Natural killer cell (primary cell): ENCODE data around the gene CD58. TPM values are rescaled to one million over a fixed set of nuclear protein-coding genes. Genes with fewer than 3 reads are reported as not detected.

ENCODE experiments used
- ATAC-seq, 3 donors: fragments of 150-1000 bp in 2 of 3; fragments of 200-7000 bp in 1 of 3; cut with Tn5 transposase; 1 replicate in 1 of 3; 2 replicates in 2 of 3; pipeline ENCODE4 v1.10.0; 2021; ENCODE audit warnings: mild to moderate bottlenecking in 2 of 3, moderate library complexity in 2 of 3
- DNase-seq, 2 donors: peaks; one replicate each; pipeline versions ENCODE4 v3.0.0 to v3.0.0-alpha.2; 2013 to 2021; ENCODE audit warnings: mixed read lengths in 1 of 2
- H3K27ac ChIP-seq: one replicate; pipeline ENCODE4 v1.5.1; 2013; ENCODE audit warnings: mild to moderate bottlenecking, low read length
- H3K27me3 ChIP-seq: one replicate; pipeline ENCODE4 v1.6.1; 2013; ENCODE audit warnings: low read length; ENCODE audit not compliant: control insufficient read depth, insufficient read depth
- H3K36me3 ChIP-seq: one replicate; pipeline ENCODE4 v1.6.1; 2013; ENCODE audit warnings: low read length; ENCODE audit not compliant: control insufficient read depth, insufficient read depth
- H3K4me1 ChIP-seq: one replicate; pipeline ENCODE4 v1.6.1; 2013; ENCODE audit warnings: low read length; ENCODE audit not compliant: control insufficient read depth, insufficient read depth
- H3K4me3 ChIP-seq: one replicate; pipeline ENCODE4 v1.5.1; 2013; ENCODE audit warnings: low read length
- H3K9me3 ChIP-seq: one replicate; pipeline ENCODE4 v1.6.1; 2013; ENCODE audit warnings: low read length; ENCODE audit not compliant: control insufficient read depth, insufficient read depth
- H3K27ac Mint-ChIP-seq, 2 donors: one replicate each; pipeline ENCODE4 v1.8.0; 2022; ENCODE audit warnings: mild to moderate bottlenecking in 2 of 2, mixed read lengths in 2 of 2, moderate library complexity in 1 of 2
- H3K27me3 Mint-ChIP-seq, 2 donors: one replicate each; pipeline ENCODE4 v1.8.0; 2022; ENCODE audit warnings: low read depth in 2 of 2, mixed read lengths in 2 of 2
- H3K36me3 Mint-ChIP-seq: one replicate; pipeline ENCODE4 v1.8.0; 2022; ENCODE audit warnings: mixed read lengths
- H3K4me1 Mint-ChIP-seq, 2 donors: one replicate each; pipeline ENCODE4 v1.8.0; 2022; ENCODE audit warnings: mixed read lengths in 2 of 2
- H3K4me3 Mint-ChIP-seq: one replicate; pipeline ENCODE4 v1.8.0; 2022; ENCODE audit warnings: mild to moderate bottlenecking, moderate library complexity, mixed read lengths
- H3K9me3 Mint-ChIP-seq, 2 donors: one replicate each; pipeline ENCODE4 v1.8.0; 2022; ENCODE audit warnings: mixed read lengths in 2 of 2
- CTCF ChIP-seq: fragments of 200-600 bp; IDR thresholded peaks from one replicate; pipeline ENCODE4 v1.8.0; 2022; ENCODE audit warnings: antibody characterized with exemption
- WGBS: methylation state at CpG from one replicate; pipeline ENCODE4 v1.1.7; 2013; ENCODE audit warnings: missing lambda C conversion rate; ENCODE audit not compliant: insufficient coverage; 5-methylcytosine and 5-hydroxymethylcytosine counted together
- intact Hi-C: fragments of 100-400 bp; cut with micrococcal nuclease; formaldehyde crosslinking; loops from one replicate; pipeline ENCODE4 v1.14.2; 2022
- total RNA-seq, 4 donors: library from RNA; stranded (reverse); fragments of 120-200 nt in 1 of 4; gene quantifications; one replicate each; pipeline versions ENCODE4 v1.2.3 to v1.2.4, GENCODE V29; 2013 to 2022

Gene CD58
- total RNA-seq, 3 donors from 2014 or later (not counting 1 experiment from before 2014, with no cell fraction given) = 27.4 to 34.0 (median 28.6) TPM

- 96% methylated on average over 3 of the region's 3 CpGs for WGBS
- TF ChIP-seq CTCF = no peak
- no peaks in the 10 kb centered on the region for H3K4me1 ChIP-seq
- ATAC-seq (no peak), DNase-seq (no peak)
- Mint-ChIP-seq H3K4me3 (no peak overlapping the region), H3K27ac (no peak overlapping the region), H3K9me3 (no peaks in the 10 kb centered on the region), H3K36me3 (peaks cover 39% of the 10 kb centered on the region), H3K27me3 (no peaks in the 10 kb centered on the region), H3K4me1 (peaks cover 0 to 31% of the 10 kb centered on the region in 2 donors)
- H3K9me3 ChIP-seq = no peaks in the 10 kb centered on the region
- intact Hi-C loops = no loop called here
- no peaks in the 10 kb centered on the region for H3K27me3 ChIP-seq
- H3K27ac ChIP-seq = no peak overlapping the region
- no peak overlapping the region for H3K4me3 ChIP-seq
- peaks cover 23% of the 10 kb centered on the region for H3K36me3 ChIP-seq
Observed at GRCh38 chr1:116529199-116529631, 41.6 kb downstream of the CD58 start.

GRCh38 chr1:116528329-116529083 lies 42.3 kb downstream of the CD58 start:
- Mint-ChIP-seq H3K27me3 (no peaks in the 10 kb centered on the region), H3K27ac (no peak overlapping the region), H3K9me3 (no peaks in the 10 kb centered on the region), H3K4me3 (no peak overlapping the region), H3K4me1 (peaks cover 0 to 25% of the 10 kb centered on the region in 2 donors), H3K36me3 (peaks cover 32% of the 10 kb centered on the region)
- Histone ChIP-seq H3K9me3 (no peaks in the 10 kb centered on the region), H3K27ac (no peak overlapping the region), H3K4me3 (no peak overlapping the region), H3K4me1 (no peaks in the 10 kb centered on the region), H3K36me3 (peaks cover 22% of the 10 kb centered on the region), H3K27me3 (no peaks in the 10 kb centered on the region)
- no peak for ATAC-seq
- 100% methylated on average over 1 of the region's 1 CpG for WGBS
- DNase-seq = no peak
- no peak for TF ChIP-seq CTCF
- intact Hi-C loops = no loop called here

GRCh38 chr1:116525440-116525839 lies 45.4 kb downstream of the CD58 start:
- no peak overlapping the region for H3K27ac ChIP-seq
- peaks cover 13% of the 10 kb centered on the region for H3K36me3 ChIP-seq
- H3K9me3 ChIP-seq = no peaks in the 10 kb centered on the region
- 90% methylated on average over 2 of the region's 2 CpGs for WGBS
- no peak overlapping the region for H3K4me3 ChIP-seq
- Mint-ChIP-seq H3K27me3 (no peaks in the 10 kb centered on the region), H3K36me3 (peaks cover 25% of the 10 kb centered on the region), H3K4me3 (no peak overlapping the region), H3K9me3 (no peaks in the 10 kb centered on the region), H3K27ac (no peak overlapping the region), H3K4me1 (peaks cover 0 to 17% of the 10 kb centered on the region in 2 donors)
- DNase-seq (no peak), ATAC-seq (no peak)
- no peaks in the 10 kb centered on the region for H3K4me1 ChIP-seq
- intact Hi-C loops = no loop called here
- no peak for TF ChIP-seq CTCF
- no peaks in the 10 kb centered on the region for H3K27me3 ChIP-seq

DNA sequence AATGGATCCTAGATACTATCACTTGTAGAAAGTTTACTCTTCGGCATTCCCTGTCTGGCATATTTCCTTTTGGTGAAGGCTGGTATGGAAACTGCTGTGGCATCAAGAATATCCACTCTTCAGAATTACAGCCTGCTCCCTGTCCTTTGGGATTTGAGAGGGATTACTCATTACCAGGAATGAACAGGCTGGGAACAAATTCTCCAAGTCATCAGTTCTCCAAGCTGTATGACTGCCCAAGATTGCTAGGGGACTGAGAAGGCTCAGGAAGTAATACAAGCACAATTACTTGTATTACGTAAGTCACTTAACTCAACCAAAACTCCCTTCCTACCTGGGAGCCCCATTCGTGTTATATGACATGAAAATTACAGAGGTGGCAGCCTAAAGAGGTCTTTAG lies 49.6 kb downstream of the CD58 start:
- no peaks in the 10 kb centered on the region for H3K27me3 Mint-ChIP-seq
- H3K36me3 Mint-ChIP-seq = peaks cover 2% of the 10 kb centered on the region
- Histone ChIP-seq H3K27ac (no peak overlapping the region), H3K4me3 (no peak overlapping the region), H3K4me1 (peaks cover 8% of the 10 kb centered on the region), H3K27me3 (no peaks in the 10 kb centered on the region), H3K9me3 (no peaks in the 10 kb centered on the region), H3K36me3 (peaks cover 11% of the 10 kb centered on the region)
- no peak overlapping the region for H3K27ac Mint-ChIP-seq
- no peak overlapping the region for H3K4me3 Mint-ChIP-seq
- no peak for TF ChIP-seq CTCF
- intact Hi-C loops = no loop called here
- ATAC-seq (no peak), DNase-seq (no peak)
- peaks cover 25 to 28% of the 10 kb centered on the region in 2 donors for H3K4me1 Mint-ChIP-seq
- 73% methylated on average over 2 of the region's 3 CpGs for WGBS
- no peaks in the 10 kb centered on the region for H3K9me3 Mint-ChIP-seq
